IPS-NIHi11 (cell line): ENCODE measurements around the gene FRMD5.
"Not testable (repeated sequence)": the region's sequence is repeated elsewhere in the genome, so short reads cannot be mapped to it uniquely, and the experiment has no call there.

ENCODE experiments used
- DNase-seq: peaks from one replicate; pipeline ENCODE4 v3.0.0; 2012; ENCODE audit warnings: mixed read lengths, low spot score

Gene FRMD5

GRCh38 chr15:43831519-43832052 is 363.5 kb downstream of the FRMD5 start:
- DNase-seq = not testable (repeated sequence)

- not testable (repeated sequence) for DNase-seq
Measured at GRCh38 chr15:43830691-43831275, 364.3 kb downstream of the FRMD5 start.

DNA sequence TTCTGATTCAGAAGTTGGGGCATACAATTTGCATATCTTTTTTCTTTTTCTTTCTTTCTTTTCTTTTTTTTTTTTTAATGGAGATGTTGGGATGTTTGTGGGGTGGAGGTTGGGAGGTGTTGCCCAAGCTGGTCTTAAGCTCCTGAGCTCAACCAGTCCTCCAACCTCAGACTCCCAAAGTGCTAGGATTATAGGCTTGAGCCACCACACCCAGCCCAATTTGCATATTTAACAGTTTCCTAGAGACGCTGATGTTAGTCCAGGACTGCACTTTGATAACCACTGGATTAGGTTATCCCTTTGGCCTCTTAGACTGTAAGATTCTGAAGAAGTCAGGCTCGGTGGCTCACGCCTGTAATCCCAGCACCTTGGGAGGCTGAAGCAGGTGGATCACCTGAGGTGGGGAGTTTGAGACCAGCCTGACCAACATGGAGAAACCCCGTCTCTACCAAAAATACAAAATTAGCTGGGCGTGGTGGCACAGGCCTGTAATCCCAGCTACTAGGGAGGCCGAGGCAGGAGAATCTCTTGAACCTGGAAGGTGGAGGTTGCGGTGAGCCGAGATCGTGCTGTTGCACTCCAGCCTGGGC is 365.0 kb downstream of the FRMD5 start:
- not testable (repeated sequence) for DNase-seq

DNA sequence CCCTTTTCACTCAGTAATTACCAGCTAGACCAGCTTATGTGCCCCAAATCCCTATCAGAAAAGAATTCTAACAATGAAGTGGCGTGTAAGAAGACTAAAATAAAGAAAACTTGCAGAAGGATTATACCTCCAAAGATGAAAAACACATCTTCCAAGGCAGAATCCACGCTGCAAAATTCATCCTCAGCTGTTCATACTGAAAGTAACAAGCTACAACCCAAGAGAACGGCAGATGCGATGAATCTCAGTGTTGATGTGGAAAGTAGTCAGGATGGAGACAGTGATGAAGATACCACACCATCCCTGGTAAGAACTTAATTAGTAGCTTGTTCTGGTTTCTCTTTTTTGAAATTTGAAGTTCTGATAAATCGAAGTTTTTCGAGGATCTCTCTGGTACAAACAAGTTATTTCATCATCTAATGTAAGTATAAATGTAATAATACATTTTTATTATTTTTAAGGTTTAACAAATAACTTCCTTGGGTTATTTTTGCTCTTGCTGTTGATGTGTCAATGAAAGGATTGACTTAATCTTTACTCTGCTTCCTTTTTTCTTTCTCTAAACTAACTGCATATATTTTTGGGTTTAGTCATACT is 366.9 kb downstream of the FRMD5 start:
- DNase-seq = no peak

- peak; percentile 87 for DNase-seq
Measured at GRCh38 chr15:43826508-43827341, 368.3 kb downstream of the FRMD5 start, which contains the start of gene WDR76. Gene WDR76, plus strand, starts transcription at chr15:43827002. Its CDS starts 31 bp downstream, at chr15:43827033.

DNA sequence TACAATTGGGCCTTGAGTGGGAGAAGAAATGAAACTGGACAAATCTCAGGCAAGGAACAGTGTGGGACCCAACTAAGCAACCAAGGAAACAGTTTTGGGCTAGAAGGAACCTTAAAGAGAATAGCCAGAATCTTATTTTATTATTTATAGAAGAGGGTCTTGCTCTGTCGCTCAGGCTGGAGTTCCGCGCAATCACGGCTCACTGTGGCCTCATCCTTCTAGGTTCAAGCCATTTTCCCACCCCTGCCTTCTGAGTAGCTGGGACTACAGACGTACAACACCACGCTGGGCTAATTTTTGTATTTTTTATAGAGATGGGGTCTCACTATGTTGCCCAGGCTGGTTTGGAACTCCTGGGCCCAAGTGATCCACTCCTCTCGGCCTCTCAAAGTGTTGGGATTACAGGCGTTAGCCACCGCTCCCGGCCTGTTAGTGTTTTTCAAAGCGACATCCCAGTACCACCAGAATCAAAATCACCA is 369.0 kb downstream of the FRMD5 start:
- no peak for DNase-seq

DNA sequence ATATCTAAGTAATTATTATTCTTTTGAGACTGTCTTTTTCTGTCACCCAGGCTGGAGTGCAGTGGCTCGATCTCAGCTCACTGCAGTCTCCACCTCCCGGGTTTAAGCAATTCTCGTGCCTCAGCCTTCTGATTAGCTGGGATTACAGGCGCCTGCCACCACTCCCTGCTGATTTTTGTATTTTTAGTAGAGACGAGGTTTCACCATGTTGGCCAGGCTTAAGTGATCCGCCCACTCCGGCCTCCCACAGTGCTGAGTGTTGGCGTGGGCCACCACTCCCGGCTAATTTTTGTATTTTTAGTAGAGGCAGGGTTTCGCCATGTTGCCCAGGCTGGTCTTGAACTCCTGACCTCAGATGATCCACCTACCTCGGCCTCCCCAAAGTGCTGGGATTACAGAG is 369.8 kb downstream of the FRMD5 start:
- not testable (repeated sequence) for DNase-seq

DNA sequence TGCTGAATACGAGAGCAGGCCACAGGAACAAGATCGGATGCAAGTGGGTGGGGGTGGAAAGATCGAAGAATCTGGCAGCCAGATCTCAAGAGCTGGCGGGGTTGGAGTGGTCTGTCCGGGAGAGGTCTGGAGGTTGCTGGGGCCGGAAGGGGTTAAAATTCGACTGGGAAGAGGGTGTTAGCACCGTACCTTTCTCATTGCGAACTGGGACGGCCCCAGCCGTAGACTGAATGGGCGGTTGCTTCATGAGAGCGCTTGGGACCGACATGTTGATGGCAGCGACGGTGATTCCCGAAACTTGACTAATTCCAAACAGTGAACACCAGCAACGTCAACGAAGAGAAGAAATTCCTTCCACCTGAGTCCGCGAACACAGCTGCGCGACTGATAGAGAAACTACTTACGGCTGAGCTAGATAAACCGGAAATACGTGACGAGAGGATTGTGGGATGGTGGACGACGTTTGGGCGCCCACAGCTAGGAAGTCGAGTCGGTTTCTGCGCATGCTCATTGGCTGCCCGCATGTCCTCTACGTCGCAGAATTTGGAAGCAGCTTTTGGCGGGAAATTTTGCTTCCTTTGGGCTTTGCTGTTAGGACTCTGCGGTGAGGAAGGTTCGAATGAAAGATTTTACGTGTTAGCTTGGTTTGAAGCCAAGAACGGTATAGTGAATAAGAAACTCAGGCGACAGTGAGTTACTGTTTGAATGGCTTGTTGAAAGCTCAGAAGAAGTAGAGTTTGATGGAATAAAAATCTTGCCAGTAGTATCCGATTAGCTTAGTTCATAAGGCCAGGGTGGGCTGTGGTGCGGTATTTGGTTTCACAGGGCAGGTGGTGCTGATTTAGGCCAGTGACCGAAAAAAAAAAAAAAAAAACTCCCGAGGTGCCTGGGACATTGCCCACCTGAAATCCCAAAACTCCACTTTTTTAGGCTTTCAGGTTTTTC is 370.5 kb downstream of the FRMD5 start, which contains the start of gene MFAP1:
MFAP1 (minus strand) TSS at position 389 of the 945 bp plus-strand sequence; CDS start at position 268, 121 bp downstream.
- peak; percentile 94 for DNase-seq

GRCh38 chr15:43821505-43821904 is 373.6 kb downstream of the FRMD5 start:
- no peak for DNase-seq
